Adrenal gland (tissue), 12 donors: ENCODE results near the gene ZSCAN22. TPM values are rescaled to one million over a fixed set of nuclear protein-coding genes. Genes with fewer than 3 reads are reported as not detected.
A peak's percentile ranks its signal among the peaks of the same experiment; 100 is the strongest.

ENCODE experiments used
- DNase-seq, 7 donors: peaks; one replicate each; pipeline ENCODE4 v3.0.0-alpha.2; 2019 to 2020
- H3K27ac ChIP-seq, 5 donors: fragments of 200-600 bp; sonication (generic) in 4 of 5; 1 replicate in 3 of 5; 2 replicates in 2 of 5; pipeline versions ENCODE4 v1.5.1 to v1.8.0; 2016 to 2020; ENCODE audit warnings: mild to moderate bottlenecking in 1 of 5
- H3K27me3 ChIP-seq: fragments of 200-600 bp; 2 replicates; pipeline ENCODE4 v1.8.0; 2021
- H3K36me3 ChIP-seq, 2 donors: fragments of 200-600 bp; replicated peaks in 1 of 2; 1 replicate in 1 of 2; 2 replicates in 1 of 2; pipeline versions ENCODE4 v1.5.1 to v1.8.0; 2018 to 2022
- H3K4me1 ChIP-seq, 2 donors: fragments of 200-600 bp; replicated peaks in 1 of 2; 1 replicate in 1 of 2; 2 replicates in 1 of 2; pipeline versions ENCODE4 v1.5.1 to v1.8.0; 2018 to 2021
- H3K4me3 ChIP-seq, 4 donors: fragments of 200-600 bp; sonication (generic) in 3 of 4; one replicate each; pipeline ENCODE4 v1.5.1; 2016 to 2018
- H3K9me3 ChIP-seq, 3 donors: fragments of 200-600 bp; sonication (generic) in 1 of 3; replicated peaks in 1 of 3; 1 replicate in 2 of 3; 2 replicates in 1 of 3; pipeline versions ENCODE4 v1.5.1 to v1.8.0; 2016 to 2021
- POLR2A ChIP-seq, 2 donors: fragments of 450-650 bp; IDR thresholded peaks; one replicate each; pipeline ENCODE4 v1.6.1; 2017; ENCODE audit warnings: antibody characterized with exemption in 2 of 2, mild to moderate bottlenecking in 2 of 2, moderate library complexity in 1 of 2
- WGBS, 4 donors: extraction: QIAGEN DNeasy Blood & Tissue Kit in 2 of 4; methylation state at CpG; one replicate each; pipeline versions ENCODE4 v1.1.5 to v1.1.7; 2013 to 2017; 5-methylcytosine and 5-hydroxymethylcytosine counted together
- intact Hi-C, 2 donors: fragments of 100-400 bp; cut with DNase I; formaldehyde crosslinking; loops; one replicate each; pipeline versions ENCODE4 v1.14.1 to v1.15.0; 2022 to 2023
- polyA plus RNA-seq, 3 donors: library from polyadenylated mRNA; stranded (reverse); fragments of 200-250 nt in 2 of 3; fragments of 350-450 nt in 1 of 3; fragmentation: Illumina TruSeq in 1 of 3; extraction: RNeasy Lipid Tissue Mini Kit (QIAGEN cat#74804) in 1 of 3; gene quantifications; one replicate each; pipeline ENCODE4 v1.2.3, GENCODE V29; 2013 to 2014
- total RNA-seq, 9 donors: library from RNA; depleted of rRNA in 4 of 9; stranded (reverse); fragments of >200 nt in 4 of 9; fragments of 120-200 nt in 1 of 9; fragmentation: NEBNext Ultra II Directional in 1 of 9; extraction: Animal tissue kit (Norgen Biotek cat#: 25700) in 1 of 9; gene quantifications; one replicate each; pipeline versions ENCODE4 v1.1.0 to v1.2.4, GENCODE V29; 2013 to 2023
- TF ChIP-seq, protein P1 (sequence below), 6 experiments: fragments of 450-650 bp in 4 of 6; fragments of 200-600 bp in 2 of 6; sonication (generic) in 1 of 6; IDR thresholded peaks; 1 replicate in 5 of 6; 2 replicates in 1 of 6; pipeline versions ENCODE4 v1.5.1 to v1.8.0; 2016 to 2021; ENCODE audit warnings: antibody characterized with exemption in 6 of 6, mild to moderate bottlenecking in 2 of 6, moderate library complexity in 1 of 6
- donor health status: healthy with polysubstance abuse.
- donor health status: Bipolar disorder and iron deficiency.
- donor health status: DM: yes; HTN: yes; CAD: no.
- donor health status: DM: no; HTN: no; CAD: no.
- donor health status: DM: no; HTN: no; CAD: no.
- donor health status: DM: yes; HTN: yes; CAD: no.

ZSCAN22 gene
- total and polyA plus RNA-seq, 12 donors = 0.98 to 4.8 (median 3.0) TPM

DNA sequence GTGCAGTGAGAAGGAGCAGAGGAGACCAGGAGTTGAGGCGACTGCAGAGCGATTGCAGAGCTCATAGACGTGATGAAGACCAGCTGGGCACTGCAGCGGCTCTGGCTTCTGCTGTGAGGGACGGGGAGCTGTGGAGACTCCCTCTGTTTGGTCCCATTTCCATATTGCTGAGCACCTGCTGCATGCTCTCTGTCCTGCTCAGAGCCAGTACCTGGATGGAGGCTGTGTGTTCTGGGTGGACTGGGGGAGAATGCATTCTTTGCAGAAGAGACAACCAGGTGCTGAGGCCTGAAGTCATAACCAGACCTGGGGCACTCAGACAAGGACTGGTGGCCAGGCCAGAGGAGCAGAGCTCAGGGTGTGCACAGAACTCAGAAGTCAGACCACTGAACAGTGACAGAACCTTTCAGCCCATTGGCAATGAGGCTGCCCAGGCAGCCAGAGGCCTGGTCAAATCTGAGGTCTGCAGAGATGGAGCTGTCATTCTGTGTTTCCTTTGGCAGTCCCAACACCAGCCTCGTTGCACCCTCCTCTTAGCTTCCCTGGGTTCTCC, 27.8 kb downstream of the ZSCAN22 start:
- intact Hi-C loops = no loop called here
- no peak overlapping the region for H3K27ac ChIP-seq
- H3K36me3 ChIP-seq = no peaks in the 10 kb centered on the region
- no peak overlapping the region for H3K4me3 ChIP-seq
- peaks cover 9 to 18% of the 10 kb centered on the region in 2 donors for H3K4me1 ChIP-seq
- H3K9me3 ChIP-seq = no peaks in the 10 kb centered on the region
- 74 to 79% (median 76%) methylated on average over 6 of the region's 6 CpGs for WGBS, 4 donors
- DNase-seq = no peak
- peaks cover 36% of the 10 kb centered on the region for H3K27me3 ChIP-seq
- TF ChIP-seq, protein P1, sequence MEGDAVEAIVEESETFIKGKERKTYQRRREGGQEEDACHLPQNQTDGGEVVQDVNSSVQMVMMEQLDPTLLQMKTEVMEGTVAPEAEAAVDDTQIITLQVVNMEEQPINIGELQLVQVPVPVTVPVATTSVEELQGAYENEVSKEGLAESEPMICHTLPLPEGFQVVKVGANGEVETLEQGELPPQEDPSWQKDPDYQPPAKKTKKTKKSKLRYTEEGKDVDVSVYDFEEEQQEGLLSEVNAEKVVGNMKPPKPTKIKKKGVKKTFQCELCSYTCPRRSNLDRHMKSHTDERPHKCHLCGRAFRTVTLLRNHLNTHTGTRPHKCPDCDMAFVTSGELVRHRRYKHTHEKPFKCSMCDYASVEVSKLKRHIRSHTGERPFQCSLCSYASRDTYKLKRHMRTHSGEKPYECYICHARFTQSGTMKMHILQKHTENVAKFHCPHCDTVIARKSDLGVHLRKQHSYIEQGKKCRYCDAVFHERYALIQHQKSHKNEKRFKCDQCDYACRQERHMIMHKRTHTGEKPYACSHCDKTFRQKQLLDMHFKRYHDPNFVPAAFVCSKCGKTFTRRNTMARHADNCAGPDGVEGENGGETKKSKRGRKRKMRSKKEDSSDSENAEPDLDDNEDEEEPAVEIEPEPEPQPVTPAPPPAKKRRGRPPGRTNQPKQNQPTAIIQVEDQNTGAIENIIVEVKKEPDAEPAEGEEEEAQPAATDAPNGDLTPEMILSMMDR (IDR thresholded peaks at IDR 0.05) = no peak
- TF ChIP-seq POLR2A (IDR thresholded peaks at IDR 0.05) = no peak

DNA sequence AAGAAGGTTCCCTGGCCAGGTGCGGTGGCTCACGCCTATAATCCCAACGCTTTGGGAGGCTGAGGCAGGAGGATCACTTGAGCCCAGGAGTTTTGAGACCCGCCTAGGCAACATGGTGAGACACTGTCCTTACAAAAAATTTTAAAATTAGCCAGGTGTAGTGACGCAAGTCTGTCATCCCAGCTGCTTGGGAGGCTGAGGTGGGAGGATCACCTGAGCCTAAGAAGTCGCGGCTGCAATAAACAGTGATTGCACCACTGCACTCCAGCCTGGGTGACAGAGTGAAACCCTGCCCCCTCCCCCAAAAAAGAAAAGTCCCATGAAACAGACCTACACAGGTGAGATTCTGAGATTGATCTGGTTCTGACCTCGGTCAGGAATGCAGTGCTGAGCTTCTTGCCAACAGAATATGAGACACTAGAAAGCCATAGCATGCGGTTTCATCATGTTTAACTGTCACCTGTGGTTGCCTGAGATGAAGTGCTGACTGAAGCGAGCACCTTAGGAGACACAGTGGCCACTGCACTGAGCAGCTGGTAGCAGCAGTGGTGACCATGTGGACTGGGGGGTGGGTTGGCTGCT, 28.5 kb downstream of the ZSCAN22 start:
- peaks cover 2 to 13% of the 10 kb centered on the region in 2 donors for H3K4me1 ChIP-seq
- no peak for DNase-seq
- 86 to 93% (median 89%) methylated on average over 9 to 10 of the region's 10 CpGs for WGBS, 4 donors
- TF ChIP-seq, protein P1 (IDR thresholded peaks at IDR 0.05) = no peak
- TF ChIP-seq POLR2A (IDR thresholded peaks at IDR 0.05) = no peak
- H3K36me3 ChIP-seq = no peaks in the 10 kb centered on the region
- H3K27ac ChIP-seq = no peak overlapping the region
- no peaks in the 10 kb centered on the region for H3K9me3 ChIP-seq
- intact Hi-C loops = no loop called here
- no peak overlapping the region for H3K4me3 ChIP-seq
- peaks cover 29% of the 10 kb centered on the region for H3K27me3 ChIP-seq

DNA sequence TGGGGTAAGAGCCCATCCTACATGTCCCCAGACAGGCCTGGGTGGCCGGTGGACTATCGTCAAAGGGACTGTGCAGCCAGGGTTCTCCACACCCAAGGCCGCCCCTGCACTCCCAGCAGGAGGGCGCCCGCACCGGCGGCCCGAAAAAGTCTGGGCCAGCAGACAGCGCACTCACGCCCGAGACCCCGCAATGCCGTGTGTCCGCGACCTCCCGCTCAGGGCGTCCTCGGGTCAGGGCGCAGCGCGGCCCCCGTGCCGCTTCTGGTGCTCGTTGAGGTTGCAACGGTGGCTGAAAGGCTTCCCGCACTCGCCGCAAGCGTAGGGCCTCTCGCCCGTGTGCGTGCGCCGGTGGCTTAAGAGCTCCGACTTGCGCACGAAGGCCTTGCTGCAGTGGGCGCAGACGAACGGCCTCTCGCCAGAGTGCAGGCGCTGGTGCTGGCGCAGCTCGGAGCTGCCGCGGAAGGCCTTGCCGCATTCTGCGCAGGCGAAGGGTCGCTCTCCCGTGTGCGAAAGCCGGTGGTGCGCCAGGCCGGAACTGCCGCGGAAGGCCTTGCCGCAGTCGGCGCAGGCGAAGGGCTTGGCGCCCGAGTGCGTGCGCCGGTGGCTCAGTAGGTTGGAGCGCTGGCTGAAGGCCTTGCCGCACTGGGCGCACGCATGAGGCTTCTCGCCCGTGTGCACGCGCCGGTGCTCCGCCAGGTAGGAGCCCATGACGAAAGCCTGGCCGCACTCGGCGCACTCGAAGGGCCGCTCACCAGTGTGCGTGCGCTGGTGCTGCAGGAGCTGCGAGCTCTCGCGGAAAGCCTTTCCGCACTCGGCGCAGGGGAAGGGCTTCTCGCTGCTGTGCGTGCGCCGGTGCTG, 29.3 kb downstream of the ZSCAN22 start:
- Histone ChIP-seq H3K4me3 (peak overlapping the region in 1 of 4 donors; percentile 22), H3K4me1 (peaks cover 0 to 9% of the 10 kb centered on the region in 2 donors), H3K9me3 (no peaks in the 10 kb centered on the region), H3K27me3 (peaks cover 25% of the 10 kb centered on the region), H3K36me3 (no peaks in the 10 kb centered on the region), H3K27ac (no peak overlapping the region)
- TF ChIP-seq POLR2A (IDR thresholded peaks at IDR 0.05) = no peak
- TF ChIP-seq, protein P1 (IDR thresholded peaks at IDR 0.05) = no peak
- intact Hi-C loops = no loop called here
- 5 to 19% (median 14%) methylated on average over 18 to 94 of the region's 94 CpGs for WGBS, 4 donors
- no peak for DNase-seq

DNA sequence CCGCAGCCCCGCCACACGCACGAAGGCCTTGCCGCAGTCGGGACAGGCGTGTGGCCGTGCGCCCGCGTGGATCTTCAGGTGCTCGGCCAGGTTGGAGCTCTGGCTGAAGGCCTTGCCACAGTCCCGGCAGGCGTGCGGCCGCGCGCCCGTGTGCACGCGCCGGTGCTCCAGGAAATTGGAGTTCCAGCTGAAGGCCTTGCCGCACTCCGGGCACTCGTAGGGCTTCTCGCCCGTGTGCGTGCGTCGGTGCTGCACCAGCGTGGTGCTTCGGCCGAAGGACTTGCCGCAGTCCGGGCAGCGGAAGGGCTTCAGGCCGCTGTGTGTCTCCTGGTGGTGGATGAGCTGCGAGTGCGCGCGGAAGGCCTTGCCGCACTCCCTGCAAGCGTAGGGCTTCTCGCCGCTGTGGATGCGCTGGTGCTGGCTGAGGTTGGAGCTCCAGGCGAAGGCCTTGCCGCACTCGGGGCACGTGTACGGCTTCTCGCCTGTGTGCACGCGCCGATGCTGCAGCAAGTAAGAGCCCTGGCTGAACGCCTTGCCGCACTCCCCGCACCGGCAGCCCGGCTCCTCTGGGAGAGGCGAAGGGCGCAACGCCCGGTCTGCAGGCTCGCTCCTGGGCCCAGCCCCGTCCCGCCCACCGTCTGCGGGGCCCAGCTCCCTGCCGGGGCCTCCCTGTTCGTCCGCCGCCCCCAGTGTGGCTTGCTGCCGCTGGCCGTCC, 30.1 kb downstream of the ZSCAN22 start:
- peak overlapping the region in 1 of 4 donors; percentile 22 for H3K4me3 ChIP-seq
- no peak for DNase-seq
- H3K4me1 ChIP-seq = peaks cover 4 to 15% of the 10 kb centered on the region in 2 donors
- WGBS, 4 donors = 24 to 60% (median 40%) methylated on average over 1 to 75 of the region's 75 CpGs
- no peaks in the 10 kb centered on the region for H3K36me3 ChIP-seq
- H3K27ac ChIP-seq = no peak overlapping the region
- intact Hi-C loops = no loop called here
- H3K9me3 ChIP-seq = no peaks in the 10 kb centered on the region
- TF ChIP-seq POLR2A (IDR thresholded peaks at IDR 0.05) = no peak
- TF ChIP-seq, protein P1 (IDR thresholded peaks at IDR 0.05) = no peak
- peaks cover 21% of the 10 kb centered on the region for H3K27me3 ChIP-seq
